SK-N-SH (cell line): Measurements from ENCODE around the gene SERINC2. TPM values are rescaled to one million over a fixed set of nuclear protein-coding genes. Genes with fewer than 3 reads are reported as not detected.

Source experiments
- CTCF ChIA-PET: fragments of 300-600, 350-600 bp; formaldehyde crosslinking; extraction: SDS; loops from one replicate; lab custom pipeline; 2021; lab: Yijun Ruan, JAX
- POLR2A ChIA-PET: fragments of 350-600 bp; sonication (Branson Sonifier 250); formaldehyde crosslinking; extraction: SDS; loops from one replicate; lab custom pipeline; 2020; ENCODE audit warnings: antibody characterized with exemption, inconsistent platforms; lab: Yijun Ruan, JAX
- DNase-seq: peaks from one replicate; pipeline ENCODE4 v3.0.0; 2012
- H2AFZ ChIP-seq: fragments of 200-600 bp; sonication (generic); 2 replicates; pipeline ENCODE4 v1.8.1; 2016; ENCODE audit warnings: antibody characterized with exemption, mild to moderate bottlenecking, low read depth
- H3F3A ChIP-seq: fragments of 200-600 bp; sonication (generic); replicated peaks from 2 replicates; pipeline ENCODE3; 2016; ENCODE audit warnings: antibody characterized with exemption, mild to moderate bottlenecking; ENCODE audit not compliant: insufficient read depth
- H3K27ac ChIP-seq, 2 experiments: fragments of 200-500 bp in 1 of 2; fragments of 200-600 bp in 1 of 2; sonication (Bioruptor generic) in 1 of 2; sonication (generic), shearing (Covaris generic) in 1 of 2; 2 replicates each; pipeline versions ENCODE4 v1.5.1 to v1.6.1; 2014 to 2016; ENCODE audit warnings: low read depth in 2 of 2, inconsistent platforms in 1 of 2, low read length in 1 of 2, mild to moderate bottlenecking in 1 of 2, mixed read lengths in 1 of 2
- H3K27me3 ChIP-seq: fragments of 200-600 bp; sonication (generic), shearing (Covaris generic); 2 replicates; pipeline ENCODE4 v1.6.1; 2016; ENCODE audit warnings: mixed run types; ENCODE audit not compliant: insufficient read depth
- H3K36me3 ChIP-seq, 2 experiments: fragments of 200-500 bp in 1 of 2; fragments of 200-600 bp in 1 of 2; sonication (Bioruptor generic) in 1 of 2; sonication (generic) in 1 of 2; replicated peaks in 1 of 2; 2 replicates each; pipeline versions ENCODE3 to v1.5.1; 2014 to 2016; ENCODE audit warnings: low read length in 1 of 2, mild to moderate bottlenecking in 1 of 2; ENCODE audit not compliant: insufficient read depth in 2 of 2, control insufficient read depth in 1 of 2
- H3K4me1 ChIP-seq, 2 experiments: fragments of 200-500 bp in 1 of 2; fragments of 200-600 bp in 1 of 2; sonication (Bioruptor generic) in 1 of 2; sonication (generic), shearing (Covaris generic) in 1 of 2; 2 replicates each; pipeline versions ENCODE4 v1.5.1 to v1.6.1; 2014 to 2016; ENCODE audit warnings: low read depth in 1 of 2, low read length in 1 of 2, mixed run types in 1 of 2; ENCODE audit not compliant: insufficient read depth in 2 of 2, control insufficient read depth in 1 of 2
- H3K4me2 ChIP-seq: fragments of 200-600 bp; sonication (generic), shearing (Covaris generic); 2 replicates; pipeline ENCODE4 v1.6.1; 2017; ENCODE audit warnings: mixed run types
- H3K4me3 ChIP-seq, 2 experiments: fragments of 200-500 bp in 1 of 2; fragments of 200-600 bp in 1 of 2; sonication (Bioruptor generic) in 1 of 2; sonication (generic), shearing (Covaris generic) in 1 of 2; 2 replicates each; pipeline versions ENCODE4 v1.5.1 to v1.8.1; 2014 to 2016; ENCODE audit warnings: low read depth in 2 of 2, inconsistent platforms in 1 of 2, low read length in 1 of 2, mild to moderate bottlenecking in 1 of 2, mixed read lengths in 1 of 2, moderate library complexity in 1 of 2
- H3K79me2 ChIP-seq: fragments of 200-600 bp; sonication (generic); 2 replicates; pipeline ENCODE4 v1.8.1; 2017; ENCODE audit warnings: mild to moderate bottlenecking; ENCODE audit not compliant: insufficient read depth
- H3K9ac ChIP-seq: fragments of 200-600 bp; sonication (generic); 2 replicates; pipeline ENCODE4 v1.6.1; 2017; ENCODE audit warnings: mixed run types
- H3K9me2 ChIP-seq: fragments of 200-600 bp; sonication (generic); 2 replicates; pipeline ENCODE4 v1.6.1; 2017; ENCODE audit warnings: mixed run types
- H3K9me3 ChIP-seq: fragments of 200-600 bp; sonication (generic); 2 replicates; pipeline ENCODE4 v1.6.1; 2017; ENCODE audit warnings: mixed run types, mild to moderate bottlenecking, moderate library complexity
- H4K20me1 ChIP-seq: fragments of 200-600 bp; sonication (generic); 2 replicates; pipeline ENCODE4 v1.6.1; 2017; ENCODE audit warnings: mild to moderate bottlenecking, mixed run types; ENCODE audit not compliant: insufficient read depth
- CTCF ChIP-seq: fragments of 200-600 bp; sonication (generic); IDR thresholded peaks from 2 replicates; pipeline ENCODE4 v1.6.1; 2017; ENCODE audit warnings: antibody characterized with exemption, mild to moderate bottlenecking, moderate library complexity
- ELF1 ChIP-seq: IDR thresholded peaks from 2 replicates; pipeline ENCODE4 v1.4.0; 2012
- FOXJ3 ChIP-seq: sonication (generic); formaldehyde crosslinking; IDR thresholded peaks from 2 replicates; pipeline ENCODE4 v1.5.1; 2020; ENCODE audit warnings: mild to moderate bottlenecking, missing genetic modification reagents
- FOXM1 ChIP-seq: IDR thresholded peaks from 2 replicates; pipeline ENCODE4 v1.4.0; 2012; ENCODE audit warnings: low read depth, mild to moderate bottlenecking
- GABPA ChIP-seq: IDR thresholded peaks from 2 replicates; pipeline ENCODE4 v1.4.0; 2012; ENCODE audit warnings: low read depth, mild to moderate bottlenecking
- GATA2 ChIP-seq: sonication (generic); formaldehyde crosslinking; IDR thresholded peaks from 2 replicates; pipeline ENCODE4 v1.5.0; 2020; ENCODE audit warnings: mild to moderate bottlenecking, missing genetic modification reagents
- NFIC ChIP-seq: IDR thresholded peaks from 2 replicates; pipeline ENCODE4 v1.4.0; 2012; ENCODE audit warnings: borderline replicate concordance
- POLR2AphosphoS5 ChIP-seq: IDR thresholded peaks from 2 replicates; pipeline ENCODE4 v1.6.1; 2012; ENCODE audit warnings: low read depth, low read length
- RAD21 ChIP-seq: IDR thresholded peaks from 2 replicates; pipeline ENCODE4 v1.6.1; 2012; ENCODE audit warnings: mild to moderate bottlenecking, low read length
- RCOR1 ChIP-seq: fragments of 150-350 bp; IDR thresholded peaks from 2 replicates; pipeline ENCODE4 v1.6.1; 2017; ENCODE audit warnings: antibody characterized with exemption, low read length
- REST ChIP-seq: IDR thresholded peaks from 2 replicates; pipeline ENCODE4 v1.6.1; 2012; ENCODE audit warnings: mild to moderate bottlenecking, low read depth, low read length, moderate library complexity
- RFX5 ChIP-seq: IDR thresholded peaks from 2 replicates; pipeline ENCODE4 v1.6.1; 2012; ENCODE audit warnings: mild to moderate bottlenecking, improper control_type of control experiment, low read length
- RXRA ChIP-seq: IDR thresholded peaks from 2 replicates; pipeline ENCODE4 v1.4.0; 2012; ENCODE audit warnings: low read depth, mild to moderate bottlenecking, borderline replicate concordance
- SIN3A ChIP-seq: IDR thresholded peaks from 2 replicates; pipeline ENCODE4 v1.6.1; 2012; ENCODE audit warnings: low read depth, mild to moderate bottlenecking, low read length, moderate library complexity, borderline replicate concordance
- TCF12 ChIP-seq: IDR thresholded peaks from 2 replicates; pipeline ENCODE4 v1.4.0; 2012
- TEAD4 ChIP-seq: IDR thresholded peaks from 2 replicates; pipeline ENCODE4 v1.4.0; 2012; ENCODE audit warnings: mild to moderate bottlenecking, borderline replicate concordance; ENCODE audit not compliant: insufficient read depth
- YY1 ChIP-seq: IDR thresholded peaks from 2 replicates; pipeline ENCODE4 v1.4.0; 2012; ENCODE audit warnings: low read depth, mild to moderate bottlenecking
- WGBS: methylation state at CpG from one replicate; pipeline ENCODE4 v1.1.6; 2017; ENCODE audit warnings: low lambda C conversion rate; 5-methylcytosine and 5-hydroxymethylcytosine counted together
- polyA plus RNA-seq, 3 experiments: library from polyadenylated mRNA; depleted of rRNA; stranded (reverse); fragments of >200 nt; gene quantifications; 2 replicates each; pipeline ENCODE4 v1.2.3, GENCODE V29; 2012

Gene SERINC2
- polyA plus RNA-seq, 1 of the 3 experiments (the other 2 are of a cell fraction) = 22.2 TPM

- Histone ChIP-seq H4K20me1 (no peaks in the 10 kb centered on the region), H2AFZ (no peak overlapping the region), H3F3A (no peaks in the 10 kb centered on the region), H3K36me3 (no peaks in the 10 kb centered on the region), H3K4me2 (no peak overlapping the region), H3K9me2 (no peaks in the 10 kb centered on the region), H3K9me3 (no peaks in the 10 kb centered on the region), H3K27me3 (no peaks in the 10 kb centered on the region; the same call in 1 of the 2 replicates), H3K9ac (no peak overlapping the region), H3K27ac (no peak overlapping the region), H3K4me1 (no peaks in the 10 kb centered on the region; a peak in 1 of 4 replicates), H3K79me2 (no peaks in the 10 kb centered on the region), H3K4me3 (no peak overlapping the region)
- no peak for DNase-seq
- CTCF ChIA-PET = interaction anchor here (0.6 to 4.2 kb wide), 4 partner anchors 30 to 107 kb away, joined by 3 to 23 read pairs (median 3); no protein-coding TSS in a partner anchor
- POLR2A ChIA-PET = no interaction called here
- 68% methylated on average over 7 of the region's 10 CpGs for WGBS
- TF ChIP-seq GATA2 (CRISPR knock-in tag) (no peak), TCF12 (no peak), REST (no peak), POLR2AphosphoS5 (no peak), RFX5 (no peak), FOXM1 (no peak)
Observed at GRCh38 chr1:31441970-31442647, 29.1 kb downstream of the SERINC2 start.

GRCh38 chr1:31442648-31442994, 29.6 kb downstream of the SERINC2 start:
- no peak overlapping the region for H3K9ac ChIP-seq
- CTCF ChIA-PET = interaction anchor here (4.2 kb wide), 1 partner anchor 106 kb away, joined by 23 read pairs; no protein-coding TSS in a partner anchor
- H3K27me3 ChIP-seq = no peaks in the 10 kb centered on the region; the same call in 1 of the 2 replicates
- TF ChIP-seq TEAD4 (no peak), ELF1 (no peak), SIN3A (no peak), GABPA (no peak), NFIC (no peak), FOXJ3 (CRISPR knock-in tag) (no peak), RAD21 (no peak), REST (no peak), RCOR1 (no peak), RXRA (no peak), CTCF (no peak), YY1 (no peak)
- POLR2A ChIA-PET = no interaction called here
- no peak overlapping the region for H3K4me2 ChIP-seq
- 47% methylated on average over 3 of the region's 4 CpGs for WGBS
- H3K9me3 ChIP-seq = no peaks in the 10 kb centered on the region
- DNase-seq = no peak
- no peaks in the 10 kb centered on the region for H3K79me2 ChIP-seq
- H3F3A ChIP-seq = no peaks in the 10 kb centered on the region
- no peaks in the 10 kb centered on the region for H3K36me3 ChIP-seq
- H3K27ac ChIP-seq = no peak overlapping the region
- no peaks in the 10 kb centered on the region for H3K9me2 ChIP-seq
- no peak overlapping the region for H2AFZ ChIP-seq
- H4K20me1 ChIP-seq = no peaks in the 10 kb centered on the region
- H3K4me3 ChIP-seq = no peak overlapping the region
- no peaks in the 10 kb centered on the region; a peak in 1 of 4 replicates for H3K4me1 ChIP-seq
